RPMI8226 (cell line): ENCODE results near the gene SETBP1.

Source experiments
- DNase-seq: peaks from one replicate; pipeline ENCODE4 v3.0.0-alpha.2; 2015

SETBP1 gene

GRCh38 chr18:44679914-44680272 lies 795 bp upstream of the SETBP1 start:
- peak; percentile 73 for DNase-seq

GRCh38 chr18:44681076-44681970 lies 635 bp downstream of the SETBP1 start:
- peak; percentile 17 for DNase-seq

DNA sequence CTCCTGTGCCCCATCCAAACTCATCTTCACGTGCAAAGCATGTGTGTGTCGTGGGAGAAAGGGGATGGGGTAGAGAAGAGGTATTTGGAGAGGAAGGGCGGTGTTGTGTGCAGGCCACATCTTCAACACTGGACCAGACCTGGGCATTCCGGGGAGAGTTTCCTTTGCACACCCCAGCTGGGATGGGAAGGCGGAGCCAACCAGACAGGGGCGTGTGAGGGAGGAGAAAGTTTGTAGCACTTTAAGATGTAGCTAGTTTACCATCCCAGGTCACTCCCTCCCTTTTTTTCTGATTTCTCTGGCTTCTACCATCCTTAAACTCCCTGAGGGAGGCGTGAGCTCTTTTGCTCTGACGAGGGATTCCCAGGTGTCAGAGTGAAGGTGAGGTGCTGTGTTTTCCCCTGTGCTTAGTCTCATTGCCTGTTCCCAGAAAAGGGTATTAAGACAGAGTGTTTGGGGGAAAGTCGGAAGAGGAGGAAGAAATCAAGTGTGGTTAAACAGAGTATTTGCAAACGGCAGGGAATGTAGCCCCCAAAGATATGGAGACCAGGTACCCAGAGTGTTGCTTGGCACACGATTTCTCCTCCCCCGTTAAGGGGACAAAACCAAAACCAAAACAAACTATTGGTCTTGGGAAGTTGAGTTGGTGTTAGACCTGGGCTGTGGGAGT lies 1.6 kb downstream of the SETBP1 start:
- peak; percentile 59 for DNase-seq

GRCh38 chr18:44682871-44683221 lies 2.2 kb downstream of the SETBP1 start:
- DNase-seq, result no peak

DNA sequence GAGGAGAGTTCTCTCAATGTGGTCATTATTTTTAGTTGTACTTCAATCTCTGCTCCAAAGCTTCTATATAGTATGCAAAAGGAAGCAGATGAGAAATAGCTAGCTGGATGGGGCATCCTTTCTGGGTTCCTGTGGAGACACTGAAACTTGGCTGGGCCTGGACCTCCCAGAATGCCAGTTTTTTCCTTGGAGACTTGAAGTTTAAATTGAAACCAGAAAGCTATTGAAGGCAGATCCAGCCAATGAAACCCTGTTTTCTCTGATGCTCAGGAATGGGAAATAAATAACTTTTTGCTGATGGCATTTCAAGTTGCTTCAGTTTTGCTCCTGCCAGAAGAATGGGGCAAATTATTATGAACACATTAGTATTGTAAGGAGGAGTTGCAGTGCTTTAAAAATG lies 2.9 kb downstream of the SETBP1 start:
- DNase-seq, result no peak

DNA sequence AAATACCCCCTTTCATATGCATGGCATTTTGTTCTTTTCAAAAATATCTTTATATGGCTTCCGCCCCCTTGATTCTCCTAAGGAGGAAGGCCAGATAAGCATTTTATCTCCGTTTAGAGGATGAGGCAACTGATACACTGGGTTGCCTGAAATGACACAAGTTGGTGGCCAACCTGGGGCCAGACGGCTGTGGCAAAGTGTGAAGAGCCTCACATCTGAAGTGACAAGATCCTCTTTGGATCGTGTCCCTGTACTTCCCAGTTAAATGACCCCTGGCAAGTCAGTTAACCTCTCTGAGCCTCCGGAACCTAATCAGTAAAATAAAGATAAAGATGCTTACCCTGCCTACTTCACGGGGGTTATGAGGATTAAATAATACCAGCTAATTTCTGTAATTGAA lies 4.6 kb downstream of the SETBP1 start:
- no peak for DNase-seq

GRCh38 chr18:44686156-44686555 lies 5.5 kb downstream of the SETBP1 start:
- DNase-seq, result no peak

DNA sequence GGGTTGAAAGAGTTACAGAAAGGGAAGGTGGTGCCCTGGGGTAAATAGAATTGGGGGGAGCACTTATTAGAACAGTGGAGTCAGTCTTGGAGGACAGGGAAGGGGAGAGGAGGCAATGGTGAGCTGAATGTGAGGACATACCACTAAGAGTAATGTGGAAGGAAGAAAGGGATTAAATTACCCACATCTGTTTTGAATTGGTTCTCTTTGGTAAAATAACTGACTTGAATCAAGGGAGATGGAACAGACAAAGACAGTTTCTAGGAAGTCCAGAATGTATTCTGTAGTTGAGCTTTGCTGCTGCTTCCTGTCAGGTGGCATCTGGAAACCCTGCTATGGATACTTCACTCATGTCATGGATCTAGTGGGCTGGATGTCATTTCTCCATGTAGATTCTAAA lies 6.7 kb downstream of the SETBP1 start:
- DNase-seq, result no peak

GRCh38 chr18:44689736-44690135 lies 9.0 kb downstream of the SETBP1 start:
- no peak for DNase-seq

GRCh38 chr18:44691148-44691925 lies 10.6 kb downstream of the SETBP1 start:
- DNase-seq, result no peak

GRCh38 chr18:44693030-44693784 lies 12.5 kb downstream of the SETBP1 start:
- DNase-seq, result no peak

DNA sequence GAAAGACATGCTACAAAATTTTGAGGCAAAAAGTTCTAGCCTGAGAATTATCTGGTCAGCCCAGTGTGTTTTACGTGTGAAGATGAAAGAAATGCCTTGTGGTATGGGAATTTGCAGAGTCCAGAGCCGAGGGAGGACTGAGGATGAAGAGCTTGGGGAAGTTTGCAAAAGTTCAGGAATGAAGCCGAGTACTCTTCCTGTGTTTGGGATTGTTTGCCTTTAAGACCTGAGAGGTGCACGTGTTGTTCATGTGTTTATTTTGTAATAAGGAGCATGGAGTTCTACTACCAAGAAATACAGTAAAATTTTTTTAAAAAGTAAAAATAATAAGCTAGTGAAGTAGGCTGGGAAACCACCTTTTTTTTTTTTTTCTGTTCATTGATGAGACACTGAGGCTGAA lies 14.8 kb downstream of the SETBP1 start:
- DNase-seq, result no peak

- DNase-seq, result no peak
Observed at GRCh38 chr18:44696892-44697291, 16.2 kb downstream of the SETBP1 start.

- no peak for DNase-seq
Observed at GRCh38 chr18:44697315-44697714, 16.6 kb downstream of the SETBP1 start.

DNA sequence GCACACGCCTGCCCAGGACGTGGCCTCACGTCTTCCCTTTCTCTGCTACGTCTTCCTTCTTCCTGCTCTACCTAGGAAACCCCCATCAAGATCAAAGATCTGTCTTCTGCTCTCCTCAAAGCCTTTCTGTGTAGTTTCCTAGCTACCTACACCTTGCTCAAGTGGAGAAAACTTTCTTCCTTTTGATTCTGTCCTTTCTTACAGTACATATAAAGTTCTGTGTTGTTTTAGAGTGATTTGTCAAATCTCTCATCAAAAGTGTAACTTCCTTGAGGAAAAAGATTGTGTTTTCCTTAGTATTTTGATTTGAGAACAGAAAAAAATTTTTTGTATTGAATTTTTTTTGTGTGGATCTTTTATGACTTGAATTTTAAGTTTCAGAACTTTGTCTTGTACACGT lies 17.8 kb downstream of the SETBP1 start:
- no peak for DNase-seq

DNA sequence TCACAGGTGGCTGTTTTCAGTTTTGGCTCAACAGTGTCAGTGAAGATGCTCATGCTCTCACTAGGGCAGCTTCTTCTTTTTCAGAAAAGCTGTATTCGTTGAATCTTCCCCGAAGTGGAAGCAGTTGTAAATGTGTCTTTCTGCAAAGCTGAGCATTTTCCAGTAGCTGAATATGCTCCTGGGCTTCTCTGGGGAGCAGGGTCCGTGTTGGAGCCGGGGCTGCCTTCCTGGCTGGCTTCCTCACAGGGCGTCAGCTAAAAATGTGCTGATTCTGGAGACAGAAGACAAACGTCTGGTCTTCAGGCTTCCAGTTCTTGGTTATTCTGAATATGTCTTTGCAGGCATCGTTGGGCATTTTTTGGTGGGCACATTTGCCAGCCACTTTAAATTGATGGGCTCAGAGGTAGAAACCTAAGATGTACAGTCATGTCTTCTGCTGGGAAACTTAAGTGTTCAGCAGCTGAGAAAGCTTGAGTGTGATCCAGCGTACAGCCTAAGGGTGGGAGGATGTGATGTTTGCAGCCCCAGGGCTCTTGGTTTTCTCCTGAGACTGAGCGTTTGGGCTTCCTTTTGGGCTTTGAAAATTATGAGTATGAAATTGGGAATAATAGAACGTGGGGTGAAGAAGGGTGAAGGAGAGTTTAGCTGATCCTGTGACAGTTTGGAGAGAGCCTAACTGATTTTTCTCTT lies 19.0 kb downstream of the SETBP1 start:
- peak; percentile 70 for DNase-seq

GRCh38 chr18:44700652-44701051 lies 20.0 kb downstream of the SETBP1 start:
- DNase-seq, result peak; percentile 83

DNA sequence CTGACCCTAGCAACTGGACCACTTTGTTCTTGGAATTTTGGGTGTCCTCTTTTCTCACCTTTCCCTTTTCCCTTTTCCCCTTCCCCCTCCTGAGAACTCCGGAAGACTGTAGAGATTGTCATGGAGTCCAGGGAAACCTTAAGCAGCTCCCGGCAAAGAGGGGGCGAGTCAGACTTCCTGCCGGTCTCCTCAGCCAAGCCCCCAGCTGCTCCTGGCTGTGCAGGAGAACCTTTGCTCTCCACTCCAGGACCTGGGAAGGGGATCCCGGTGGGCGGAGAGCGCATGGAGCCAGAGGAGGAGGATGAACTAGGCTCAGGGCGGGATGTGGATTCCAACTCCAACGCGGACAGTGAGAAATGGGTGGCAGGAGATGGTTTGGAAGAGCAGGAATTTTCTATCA lies 20.5 kb downstream of the SETBP1 start:
- DNase-seq, result no peak

DNA sequence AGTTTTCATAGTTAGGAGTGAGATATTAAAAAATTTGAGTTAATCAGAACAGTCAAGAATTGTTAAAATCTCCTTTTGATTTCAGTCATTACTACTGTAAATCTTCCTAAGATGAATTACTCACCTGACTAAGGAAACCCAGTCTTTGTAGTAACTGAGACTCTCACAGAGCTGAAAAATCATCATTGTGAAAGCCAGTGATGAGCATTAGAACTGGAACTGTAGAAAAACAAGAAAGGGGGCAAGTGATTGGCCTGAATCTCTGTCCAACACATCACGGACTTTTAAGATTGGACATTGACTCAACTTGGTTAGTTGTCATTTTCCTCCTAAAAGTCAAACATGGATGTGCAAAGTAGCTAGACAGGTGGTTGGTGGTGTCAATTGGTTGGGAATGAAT lies 21.9 kb downstream of the SETBP1 start:
- no peak for DNase-seq

- DNase-seq, result no peak
Observed at GRCh38 chr18:44704135-44704789, 23.6 kb downstream of the SETBP1 start.

GRCh38 chr18:44705075-44705675 lies 24.5 kb downstream of the SETBP1 start:
- no peak for DNase-seq
